Neuron (in vitro differentiated cells): ENCODE measurements around the gene TMEM132A.

Source experiments
- H2AFZ ChIP-seq: one replicate; pipeline ENCODE4 v1.6.1; 2013; ENCODE audit warnings: low read depth, mild to moderate bottlenecking, inconsistent platforms, low read length, moderate library complexity
- H3K27me3 ChIP-seq: one replicate; pipeline ENCODE4 v1.6.1; 2013; ENCODE audit warnings: low read length; ENCODE audit not compliant: insufficient read depth
- H3K36me3 ChIP-seq: one replicate; pipeline ENCODE4 v1.6.1; 2013; ENCODE audit warnings: low read length; ENCODE audit not compliant: insufficient read depth
- H3K4me1 ChIP-seq: one replicate; pipeline ENCODE4 v1.6.1; 2013; ENCODE audit warnings: low read length; ENCODE audit not compliant: insufficient read depth
- H3K4me3 ChIP-seq: 2 replicates; pipeline ENCODE4 v1.5.1; 2013; ENCODE audit warnings: mild to moderate bottlenecking, low read length, moderate library complexity
- H3K9me3 ChIP-seq: one replicate; pipeline ENCODE4 v1.6.1; 2013; ENCODE audit warnings: low read length

The TMEM132A gene

DNA sequence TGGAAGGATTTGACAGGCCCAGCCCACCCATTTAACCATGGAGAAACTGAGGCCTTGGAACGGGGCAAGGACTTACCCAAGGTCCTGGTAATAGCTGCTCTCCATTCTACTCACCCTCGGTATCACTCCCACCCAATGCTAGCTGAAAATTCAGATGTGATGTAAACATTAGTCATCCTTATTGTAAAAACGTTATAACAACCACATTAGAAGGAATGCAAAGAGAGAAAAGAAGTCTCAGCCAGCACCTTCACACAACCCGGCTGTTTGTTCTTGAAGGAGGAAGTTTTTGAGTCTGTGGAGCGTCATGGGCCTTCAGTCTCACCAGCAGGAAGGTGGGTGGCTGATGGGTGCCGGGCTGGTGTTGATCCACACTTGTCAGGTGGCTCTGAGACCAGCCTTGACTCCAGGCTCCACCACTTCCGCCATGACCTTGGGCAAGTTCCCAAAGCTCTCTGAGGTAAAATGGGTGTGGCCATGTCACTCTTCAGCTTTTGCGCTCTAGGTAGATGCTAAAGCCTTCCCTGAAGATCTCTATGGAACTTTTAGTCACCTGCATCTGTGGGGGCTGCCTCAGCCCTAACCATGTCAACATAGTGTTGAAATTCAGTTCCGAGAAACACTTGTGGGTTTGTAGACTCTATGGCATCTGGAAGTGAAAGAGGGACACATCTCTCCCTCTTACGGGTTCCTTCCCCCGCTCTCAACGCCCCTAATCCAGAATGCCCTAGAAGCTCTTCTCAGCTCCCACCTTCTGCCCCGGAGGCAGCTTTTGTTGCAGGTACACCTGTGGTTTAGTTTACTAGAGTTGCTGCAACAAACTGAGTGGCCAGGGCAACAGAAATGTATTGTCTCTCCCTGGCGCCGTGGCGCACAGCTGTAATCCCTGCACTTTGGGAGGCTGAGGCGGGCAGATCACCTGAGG lies 62.0 kb downstream of the TMEM132A start:
- Histone ChIP-seq H3K36me3 (no peaks in the 10 kb centered on the region), H3K9me3 (peaks cover 1% of the 10 kb centered on the region), H3K27me3 (no peaks in the 10 kb centered on the region), H3K4me1 (no peaks in the 10 kb centered on the region), H2AFZ (no peak overlapping the region), H3K4me3 (no peak overlapping the region)
